ENCODE data around the gene PRMT5. TPM values are rescaled to one million over a fixed set of nuclear protein-coding genes. Genes with fewer than 3 reads are reported as not detected.

Gene PRMT5
- total RNA-seq, 1 donor from 2014 or later, result 47.1 TPM

GRCh38 chr14:22878271-22879246, 50.6 kb downstream of the PRMT5 start:
- DNase-seq (ENCODE audit: low read depth in 2 of 2), result no peak

GRCh38 chr14:22877000-22877501, 52.1 kb downstream of the PRMT5 start:
- no peak for DNase-seq (ENCODE audit: low read depth in 2 of 2)

GRCh38 chr14:22875748-22876319, 53.3 kb downstream of the PRMT5 start:
- no peak for DNase-seq (ENCODE audit: low read depth in 2 of 2)

GRCh38 chr14:22875003-22875747, 54.0 kb downstream of the PRMT5 start:
- no peak for DNase-seq (ENCODE audit: low read depth in 2 of 2)

GRCh38 chr14:22872833-22873520, 56.2 kb downstream of the PRMT5 start:
- no peak for DNase-seq (ENCODE audit: low read depth in 2 of 2)

GRCh38 chr14:22872033-22872832, 56.9 kb downstream of the PRMT5 start:
- peak in 1 of 2 donors; percentile 73 for DNase-seq (ENCODE audit: low read depth in 2 of 2)

- DNase-seq (ENCODE audit: low read depth in 2 of 2), result peak; percentile 68 to 91
Measured at GRCh38 chr14:22871224-22872032, 57.7 kb downstream of the PRMT5 start, which contains the start of gene LRP10. LRP10 (plus strand) TSS chr14:22871740; CDS start chr14:22872304, 564 bp downstream.

- DNase-seq (ENCODE audit: low read depth in 2 of 2), result no peak
Measured at GRCh38 chr14:22870811-22871223, 58.4 kb downstream of the PRMT5 start.

Other genes with a start within 250 kb of the PRMT5 start
- 50.6 and 75.4 TPM in 2 replicates for gene OXA1L, start 162.7 kb downstream of the PRMT5 start, total RNA-seq
- gene SLC7A7, start 113.9 kb downstream of the PRMT5 start, total RNA-seq, result 1.9 and 7.8 TPM in 2 replicates
- gene MRPL52, start 99.5 kb downstream of the PRMT5 start, total RNA-seq, result 31.1 and 41.2 TPM in 2 replicates
- 74.8 and 81.0 TPM in 2 replicates for gene MMP14, start 92.8 kb downstream of the PRMT5 start, total RNA-seq
- 35.2 and 65.7 TPM in 2 replicates for gene LRP10, start 57.6 kb downstream of the PRMT5 start, total RNA-seq
- under 0.01 TPM in 1 of 2 replicates, not detected in the other for gene REM2, start 46.2 kb downstream of the PRMT5 start, total RNA-seq
- gene RBM23, start 10.2 kb downstream of the PRMT5 start, total RNA-seq, result 36.1 and 44.4 TPM in 2 replicates
- 14.5 and 29.7 TPM in 2 replicates for gene HAUS4, start 27.7 kb upstream of the PRMT5 start, total RNA-seq
- gene AJUBA, start 53.2 kb upstream of the PRMT5 start, total RNA-seq, result 35.7 and 40.3 TPM in 2 replicates
- gene C14orf93, start 80.8 kb upstream of the PRMT5 start, total RNA-seq, result 4.1 and 4.4 TPM in 2 replicates
- gene PSMB5, start 105.5 kb upstream of the PRMT5 start, total RNA-seq, result 216 and 232 TPM in 2 replicates
- gene PSMB11, start 112.8 kb upstream of the PRMT5 start, total RNA-seq, result not detected in 2 replicates
- 1.5 and 1.9 TPM in 2 replicates for gene CDH24, start 128.1 kb upstream of the PRMT5 start, total RNA-seq
- gene ACIN1, start 165.8 kb upstream of the PRMT5 start, total RNA-seq, result 36.8 and 43.0 TPM in 2 replicates
- 38.6 and 49.8 TPM in 2 replicates for gene C14orf119, start 166.1 kb upstream of the PRMT5 start, total RNA-seq
- gene CIROP, start 175.6 kb upstream of the PRMT5 start, total RNA-seq, result not detected in 2 replicates
- gene CEBPE, start 189.9 kb upstream of the PRMT5 start, total RNA-seq, result not detected in 2 replicates

All from dermis microvascular lymphatic vessel endothelial cell (primary cell).